ENCODE results near the gene PHLDA2. TPM values are rescaled to one million over a fixed set of nuclear protein-coding genes. Genes with fewer than 3 reads are reported as not detected.

PHLDA2 gene
- total RNA-seq, 2 experiments from 2014 or later, result 0.16 to 0.34 TPM

- Histone ChIP-seq H3K9me3 (ENCODE audit: low read length) (no peaks in the 10 kb centered on the region), H3K4me3 (ENCODE audit: low read depth, low read length, poor library complexity, severe bottlenecking) (no peak overlapping the region), H2AFZ (ENCODE audit: low read length) (no peak overlapping the region), H4K20me1 (ENCODE audit: insufficient read depth, low read length) (no peaks in the 10 kb centered on the region), H3K36me3 (ENCODE audit: insufficient read depth, low read length) (no peaks in the 10 kb centered on the region), H3K9me2 (ENCODE audit: insufficient read depth, low read length) (no peaks in the 10 kb centered on the region), H3K4me1 (ENCODE audit: insufficient read depth, low read length, poor library complexity, severe bottlenecking) (peaks cover 5% of the 10 kb centered on the region), H3K27ac (ENCODE audit: low read depth, low read length, poor library complexity, severe bottlenecking) (no peak overlapping the region), H3K79me2 (ENCODE audit: insufficient read depth, low read depth, low read length) (no peaks in the 10 kb centered on the region), H3K4me2 (ENCODE audit: low read length) (no peak overlapping the region)
- intact Hi-C loops (cut with micrococcal nuclease; ENCODE audit: unreplicated experiment), result no loop called here
- no TSS peak for BruUV-seq (replicated peaks)
- DNase-seq (ENCODE audit: low spot score), result no peak
- no peak for TF ChIP-seq EZH2phosphoT487 (IDR thresholded peaks at IDR 0.05; ENCODE audit: borderline replicate concordance, low read depth, low read length)
- no peak for TF ChIP-seq CTCF (conservative IDR thresholded peaks at IDR 0.05; ENCODE audit: low read length)
- POLR2A ChIA-PET, result no interaction called here
- CTCF ChIA-PET (ENCODE audit: unreplicated experiment), result no interaction called here
These were observed 24.8 kb downstream of the PHLDA2 start for GRCh38 chr11:2904153-2905052.

- Histone ChIP-seq H3K79me2 (ENCODE audit: insufficient read depth, low read depth, low read length) (no peaks in the 10 kb centered on the region), H3K9me2 (ENCODE audit: insufficient read depth, low read length) (no peaks in the 10 kb centered on the region), H3K4me1 (ENCODE audit: insufficient read depth, low read length, poor library complexity, severe bottlenecking) (peaks cover 5% of the 10 kb centered on the region), H3K4me3 (ENCODE audit: low read depth, low read length, poor library complexity, severe bottlenecking) (no peak overlapping the region), H3K36me3 (ENCODE audit: insufficient read depth, low read length) (no peaks in the 10 kb centered on the region), H2AFZ (ENCODE audit: low read length) (no peak overlapping the region), H3K4me2 (ENCODE audit: low read length) (no peak overlapping the region), H4K20me1 (ENCODE audit: insufficient read depth, low read length) (no peaks in the 10 kb centered on the region), H3K9me3 (ENCODE audit: low read length) (no peaks in the 10 kb centered on the region), H3K27ac (ENCODE audit: low read depth, low read length, poor library complexity, severe bottlenecking) (no peak overlapping the region)
- BruUV-seq (replicated peaks), result no TSS peak
- intact Hi-C loops (cut with micrococcal nuclease; ENCODE audit: unreplicated experiment), result no loop called here
- no peak for DNase-seq (ENCODE audit: low spot score)
- POLR2A ChIA-PET, result no interaction called here
- CTCF ChIA-PET (ENCODE audit: unreplicated experiment), result no interaction called here
- TF ChIP-seq EZH2phosphoT487 (IDR thresholded peaks at IDR 0.05; ENCODE audit: borderline replicate concordance, low read depth, low read length), result no peak
- no peak for TF ChIP-seq CTCF (conservative IDR thresholded peaks at IDR 0.05; ENCODE audit: low read length)
These were observed 25.6 kb downstream of the PHLDA2 start for GRCh38 chr11:2903672-2904011.

All from OCI-LY7 (cell line).